ENCODE measurements around the gene MMP23B.

GRCh38 chr1:1614204-1614953 lies 17.6 kb upstream of the MMP23B start:
- TF ChIP-seq, protein P1, sequence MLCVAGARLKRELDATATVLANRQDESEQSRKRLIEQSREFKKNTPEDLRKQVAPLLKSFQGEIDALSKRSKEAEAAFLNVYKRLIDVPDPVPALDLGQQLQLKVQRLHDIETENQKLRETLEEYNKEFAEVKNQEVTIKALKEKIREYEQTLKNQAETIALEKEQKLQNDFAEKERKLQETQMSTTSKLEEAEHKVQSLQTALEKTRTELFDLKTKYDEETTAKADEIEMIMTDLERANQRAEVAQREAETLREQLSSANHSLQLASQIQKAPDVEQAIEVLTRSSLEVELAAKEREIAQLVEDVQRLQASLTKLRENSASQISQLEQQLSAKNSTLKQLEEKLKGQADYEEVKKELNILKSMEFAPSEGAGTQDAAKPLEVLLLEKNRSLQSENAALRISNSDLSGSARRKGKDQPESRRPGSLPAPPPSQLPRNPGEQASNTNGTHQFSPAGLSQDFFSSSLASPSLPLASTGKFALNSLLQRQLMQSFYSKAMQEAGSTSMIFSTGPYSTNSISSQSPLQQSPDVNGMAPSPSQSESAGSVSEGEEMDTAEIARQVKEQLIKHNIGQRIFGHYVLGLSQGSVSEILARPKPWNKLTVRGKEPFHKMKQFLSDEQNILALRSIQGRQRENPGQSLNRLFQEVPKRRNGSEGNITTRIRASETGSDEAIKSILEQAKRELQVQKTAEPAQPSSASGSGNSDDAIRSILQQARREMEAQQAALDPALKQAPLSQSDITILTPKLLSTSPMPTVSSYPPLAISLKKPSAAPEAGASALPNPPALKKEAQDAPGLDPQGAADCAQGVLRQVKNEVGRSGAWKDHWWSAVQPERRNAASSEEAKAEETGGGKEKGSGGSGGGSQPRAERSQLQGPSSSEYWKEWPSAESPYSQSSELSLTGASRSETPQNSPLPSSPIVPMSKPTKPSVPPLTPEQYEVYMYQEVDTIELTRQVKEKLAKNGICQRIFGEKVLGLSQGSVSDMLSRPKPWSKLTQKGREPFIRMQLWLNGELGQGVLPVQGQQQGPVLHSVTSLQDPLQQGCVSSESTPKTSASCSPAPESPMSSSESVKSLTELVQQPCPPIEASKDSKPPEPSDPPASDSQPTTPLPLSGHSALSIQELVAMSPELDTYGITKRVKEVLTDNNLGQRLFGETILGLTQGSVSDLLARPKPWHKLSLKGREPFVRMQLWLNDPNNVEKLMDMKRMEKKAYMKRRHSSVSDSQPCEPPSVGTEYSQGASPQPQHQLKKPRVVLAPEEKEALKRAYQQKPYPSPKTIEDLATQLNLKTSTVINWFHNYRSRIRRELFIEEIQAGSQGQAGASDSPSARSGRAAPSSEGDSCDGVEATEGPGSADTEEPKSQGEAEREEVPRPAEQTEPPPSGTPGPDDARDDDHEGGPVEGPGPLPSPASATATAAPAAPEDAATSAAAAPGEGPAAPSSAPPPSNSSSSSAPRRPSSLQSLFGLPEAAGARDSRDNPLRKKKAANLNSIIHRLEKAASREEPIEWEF (IDR thresholded peaks at IDR 0.05; ENCODE audit: insufficient replicate concordance, low read depth, low read length): no peak
- TF ChIP-seq TAF1 (IDR thresholded peaks at IDR 0.05; ENCODE audit: borderline replicate concordance, low read depth, low read length) (no peak), POLR2A (IDR thresholded peaks at IDR 0.05; ENCODE audit: low read depth, low read length) (no peak), POLR2AphosphoS5 (IDR thresholded peaks at IDR 0.05; ENCODE audit: low read length) (no peak), HDGF (IDR thresholded peaks at IDR 0.05) (no peak), ZNF384 (IDR thresholded peaks at IDR 0.05; ENCODE audit: borderline replicate concordance, low read depth, low read length) (no peak), ZSCAN29 (IDR thresholded peaks at IDR 0.05) (no peak)
- TF ChIP-seq, protein P2, sequence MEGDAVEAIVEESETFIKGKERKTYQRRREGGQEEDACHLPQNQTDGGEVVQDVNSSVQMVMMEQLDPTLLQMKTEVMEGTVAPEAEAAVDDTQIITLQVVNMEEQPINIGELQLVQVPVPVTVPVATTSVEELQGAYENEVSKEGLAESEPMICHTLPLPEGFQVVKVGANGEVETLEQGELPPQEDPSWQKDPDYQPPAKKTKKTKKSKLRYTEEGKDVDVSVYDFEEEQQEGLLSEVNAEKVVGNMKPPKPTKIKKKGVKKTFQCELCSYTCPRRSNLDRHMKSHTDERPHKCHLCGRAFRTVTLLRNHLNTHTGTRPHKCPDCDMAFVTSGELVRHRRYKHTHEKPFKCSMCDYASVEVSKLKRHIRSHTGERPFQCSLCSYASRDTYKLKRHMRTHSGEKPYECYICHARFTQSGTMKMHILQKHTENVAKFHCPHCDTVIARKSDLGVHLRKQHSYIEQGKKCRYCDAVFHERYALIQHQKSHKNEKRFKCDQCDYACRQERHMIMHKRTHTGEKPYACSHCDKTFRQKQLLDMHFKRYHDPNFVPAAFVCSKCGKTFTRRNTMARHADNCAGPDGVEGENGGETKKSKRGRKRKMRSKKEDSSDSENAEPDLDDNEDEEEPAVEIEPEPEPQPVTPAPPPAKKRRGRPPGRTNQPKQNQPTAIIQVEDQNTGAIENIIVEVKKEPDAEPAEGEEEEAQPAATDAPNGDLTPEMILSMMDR (IDR thresholded peaks at IDR 0.05 in 2 of 3, conservative IDR thresholded peaks at IDR 0.05 in 1 of 3; ENCODE audit: control insufficient read depth in 2 of 3, extremely low read depth in 1 of 3, insufficient read depth in 1 of 3, low read depth in 3 of 3, low read length in 3 of 3): no peak

All from GM12878 (cell line).